OCI-LY1 (cell line): Measurements from ENCODE around the gene JPH2.

ENCODE experiments used
- EZH2 ChIP-seq: fragments of 200-600 bp; sonication (generic), shearing (Covaris generic); IDR thresholded peaks from 2 replicates; pipeline ENCODE4 v1.8.0; 2017; ENCODE audit warnings: borderline replicate concordance, mixed run types, mild to moderate bottlenecking, antibody characterized with exemption, low read length, moderate library complexity, mixed read lengths
- TF ChIP-seq, protein P1 (sequence below): fragments of 200-600 bp; sonication (generic), shearing (Covaris generic); IDR thresholded peaks from 2 replicates; pipeline ENCODE4 v1.5.1; 2017; ENCODE audit warnings: mild to moderate bottlenecking, antibody characterized with exemption, low read length, moderate library complexity, mixed read lengths

DNA sequence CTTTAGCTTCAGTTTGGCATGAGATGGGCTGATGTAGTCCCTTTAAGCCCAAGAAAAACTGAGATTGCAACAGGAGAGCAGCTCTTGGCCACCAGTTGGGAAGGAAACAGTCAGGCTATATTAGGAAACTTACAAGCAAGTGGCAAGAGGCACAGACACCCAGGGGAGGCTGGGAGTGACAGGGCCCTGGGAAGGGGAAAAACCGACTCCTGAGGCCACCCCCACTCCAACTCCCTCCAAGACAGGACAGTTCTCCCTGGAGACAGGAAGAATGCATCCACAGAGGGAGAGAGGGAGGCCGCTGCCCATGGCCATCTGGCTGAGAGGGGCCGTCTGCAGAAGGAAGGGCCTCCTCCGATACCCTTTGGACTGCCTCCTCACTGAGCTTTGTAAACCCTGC is 20.5 kb downstream of the JPH2 start:
- TF ChIP-seq, protein P1, sequence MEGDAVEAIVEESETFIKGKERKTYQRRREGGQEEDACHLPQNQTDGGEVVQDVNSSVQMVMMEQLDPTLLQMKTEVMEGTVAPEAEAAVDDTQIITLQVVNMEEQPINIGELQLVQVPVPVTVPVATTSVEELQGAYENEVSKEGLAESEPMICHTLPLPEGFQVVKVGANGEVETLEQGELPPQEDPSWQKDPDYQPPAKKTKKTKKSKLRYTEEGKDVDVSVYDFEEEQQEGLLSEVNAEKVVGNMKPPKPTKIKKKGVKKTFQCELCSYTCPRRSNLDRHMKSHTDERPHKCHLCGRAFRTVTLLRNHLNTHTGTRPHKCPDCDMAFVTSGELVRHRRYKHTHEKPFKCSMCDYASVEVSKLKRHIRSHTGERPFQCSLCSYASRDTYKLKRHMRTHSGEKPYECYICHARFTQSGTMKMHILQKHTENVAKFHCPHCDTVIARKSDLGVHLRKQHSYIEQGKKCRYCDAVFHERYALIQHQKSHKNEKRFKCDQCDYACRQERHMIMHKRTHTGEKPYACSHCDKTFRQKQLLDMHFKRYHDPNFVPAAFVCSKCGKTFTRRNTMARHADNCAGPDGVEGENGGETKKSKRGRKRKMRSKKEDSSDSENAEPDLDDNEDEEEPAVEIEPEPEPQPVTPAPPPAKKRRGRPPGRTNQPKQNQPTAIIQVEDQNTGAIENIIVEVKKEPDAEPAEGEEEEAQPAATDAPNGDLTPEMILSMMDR, result no peak
- TF ChIP-seq EZH2, result no peak
